Measurements from ENCODE around the gene ADAMTS2. TPM values are rescaled to one million over a fixed set of nuclear protein-coding genes. Genes with fewer than 3 reads are reported as not detected.

ADAMTS2 gene
- total and polyA plus RNA-seq, 5 donors from 2014 or later, result 0.03 TPM; not detected in 4

- Histone ChIP-seq H3K36me3 (ENCODE audit: control insufficient read depth, insufficient read depth, low read length) (no peaks in the 10 kb centered on the region), H3K4me1 (ENCODE audit: control insufficient read depth, insufficient read depth, low read length, poor library complexity, severe bottlenecking) (no peaks in the 10 kb centered on the region), H3K4me3 (ENCODE audit: low read depth, low read length) (no peak overlapping the region), H3K27me3 (ENCODE audit: control insufficient read depth, insufficient read depth, low read length) (no peaks in the 10 kb centered on the region), H3K27ac (ENCODE audit: insufficient read depth, low read length, poor library complexity, severe bottlenecking) (no peak overlapping the region), H3K9me3 (ENCODE audit: control insufficient read depth in 2 of 2, low read length in 2 of 2) (no peaks in the 10 kb centered on the region)
- ATAC-seq (ENCODE audit: low read depth in 2 of 2) (no peak), DNase-seq (no peak)
- H3K27ac Mint-ChIP-seq, result no peak overlapping the region
- H3K36me3 Mint-ChIP-seq, result no peaks in the 10 kb centered on the region
- no peaks in the 10 kb centered on the region for H3K27me3 Mint-ChIP-seq
- no peak overlapping the region for H3K4me3 Mint-ChIP-seq
- H3K9me3 Mint-ChIP-seq, result peaks cover 0 to 1% (median 0%) of the 10 kb centered on the region in 7 donors
- no peaks in the 10 kb centered on the region for H3K4me1 Mint-ChIP-seq
These were observed 140.0 kb downstream of the ADAMTS2 start for GRCh38 chr5:179205277-179205676.

DNA sequence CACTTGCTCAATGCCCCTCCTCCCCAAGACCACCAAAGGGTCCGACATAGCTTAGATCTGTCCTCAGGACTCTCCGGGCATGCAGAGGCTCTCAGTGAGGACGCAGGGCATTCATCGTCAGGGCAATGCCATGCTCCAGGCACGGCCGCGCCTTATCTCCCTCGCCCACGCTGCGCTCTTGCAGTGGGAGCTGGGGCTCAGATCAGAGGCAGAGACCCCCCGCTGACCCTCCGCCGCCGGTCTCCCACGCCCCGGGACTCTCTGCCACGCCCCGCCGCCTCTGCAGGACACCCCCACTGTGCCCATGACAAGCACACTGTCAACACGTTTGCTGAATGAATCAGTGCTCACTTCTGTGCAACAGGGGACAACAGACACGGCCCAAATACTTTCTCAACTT lies 140.7 kb downstream of the ADAMTS2 start:
- Histone ChIP-seq H3K27me3 (ENCODE audit: control insufficient read depth, insufficient read depth, low read length) (no peaks in the 10 kb centered on the region), H3K27ac (ENCODE audit: insufficient read depth, low read length, poor library complexity, severe bottlenecking) (no peak overlapping the region), H3K9me3 (ENCODE audit: control insufficient read depth in 2 of 2, low read length in 2 of 2) (no peaks in the 10 kb centered on the region), H3K36me3 (ENCODE audit: control insufficient read depth, insufficient read depth, low read length) (no peaks in the 10 kb centered on the region), H3K4me3 (ENCODE audit: low read depth, low read length) (no peak overlapping the region), H3K4me1 (ENCODE audit: control insufficient read depth, insufficient read depth, low read length, poor library complexity, severe bottlenecking) (no peaks in the 10 kb centered on the region)
- DNase-seq, result no peak
- Mint-ChIP-seq H3K4me3 (no peak overlapping the region), H3K27me3 (no peaks in the 10 kb centered on the region), H3K4me1 (no peaks in the 10 kb centered on the region), H3K27ac (no peak overlapping the region), H3K9me3 (peaks cover 0 to 1% (median 0%) of the 10 kb centered on the region in 7 donors), H3K36me3 (no peaks in the 10 kb centered on the region)
- ATAC-seq (ENCODE audit: low read depth in 2 of 2), result no peak

DNA sequence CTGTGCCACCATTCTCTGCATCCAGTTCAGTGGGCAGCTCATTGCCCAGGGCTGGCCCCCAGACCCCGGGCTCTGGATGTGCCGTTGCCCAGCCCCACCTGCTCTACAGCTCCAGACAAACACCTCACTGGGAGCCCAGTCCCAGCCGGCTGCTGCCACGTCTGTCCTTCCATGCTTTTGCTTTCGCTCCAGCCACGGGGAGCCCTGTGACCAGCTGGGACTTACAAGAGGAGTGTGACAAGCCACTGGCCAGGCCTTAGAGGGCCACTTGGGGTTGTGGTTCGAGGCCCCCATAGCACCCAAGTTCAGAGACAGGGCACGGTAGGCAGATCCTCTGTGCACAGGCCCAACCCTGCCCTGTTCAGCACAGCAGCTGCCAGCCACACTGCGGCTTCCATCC lies 142.0 kb downstream of the ADAMTS2 start:
- no peak for DNase-seq
- Histone ChIP-seq H3K4me3 (ENCODE audit: low read depth, low read length) (no peak overlapping the region), H3K9me3 (ENCODE audit: control insufficient read depth in 2 of 2, low read length in 2 of 2) (no peaks in the 10 kb centered on the region)

GRCh38 chr5:179201986-179202385 lies 143.3 kb downstream of the ADAMTS2 start:
- Mint-ChIP-seq H3K36me3 (no peaks in the 10 kb centered on the region), H3K9me3 (peaks cover 0 to 1% (median 0%) of the 10 kb centered on the region in 7 donors), H3K27ac (no peak overlapping the region), H3K4me1 (no peaks in the 10 kb centered on the region), H3K27me3 (no peaks in the 10 kb centered on the region), H3K4me3 (no peak overlapping the region)
- Histone ChIP-seq H3K36me3 (ENCODE audit: control insufficient read depth, insufficient read depth, low read length) (no peaks in the 10 kb centered on the region), H3K27ac (ENCODE audit: insufficient read depth, low read length, poor library complexity, severe bottlenecking) (no peak overlapping the region), H3K4me1 (ENCODE audit: control insufficient read depth, insufficient read depth, low read length, poor library complexity, severe bottlenecking) (no peaks in the 10 kb centered on the region), H3K4me3 (ENCODE audit: low read depth, low read length) (no peak overlapping the region), H3K9me3 (ENCODE audit: control insufficient read depth in 2 of 2, low read length in 2 of 2) (no peaks in the 10 kb centered on the region), H3K27me3 (ENCODE audit: control insufficient read depth, insufficient read depth, low read length) (no peaks in the 10 kb centered on the region)
- ATAC-seq (ENCODE audit: low read depth in 2 of 2) (no peak), DNase-seq (no peak)

More for the DNA sequence above, 142.0 kb downstream of the ADAMTS2 start:
- H3K4me1 ChIP-seq (ENCODE audit: control insufficient read depth, insufficient read depth, low read length, poor library complexity, severe bottlenecking), result no peaks in the 10 kb centered on the region
- Mint-ChIP-seq H3K9me3 (peaks cover 0 to 1% (median 0%) of the 10 kb centered on the region in 7 donors), H3K4me3 (no peak overlapping the region), H3K4me1 (no peaks in the 10 kb centered on the region), H3K36me3 (no peaks in the 10 kb centered on the region), H3K27me3 (no peaks in the 10 kb centered on the region), H3K27ac (no peak overlapping the region)
- ATAC-seq (ENCODE audit: low read depth in 2 of 2), result no peak
- no peaks in the 10 kb centered on the region for H3K27me3 ChIP-seq (ENCODE audit: control insufficient read depth, insufficient read depth, low read length)
- H3K27ac ChIP-seq (ENCODE audit: insufficient read depth, low read length, poor library complexity, severe bottlenecking), result no peak overlapping the region
- no peaks in the 10 kb centered on the region for H3K36me3 ChIP-seq (ENCODE audit: control insufficient read depth, insufficient read depth, low read length)

DNA sequence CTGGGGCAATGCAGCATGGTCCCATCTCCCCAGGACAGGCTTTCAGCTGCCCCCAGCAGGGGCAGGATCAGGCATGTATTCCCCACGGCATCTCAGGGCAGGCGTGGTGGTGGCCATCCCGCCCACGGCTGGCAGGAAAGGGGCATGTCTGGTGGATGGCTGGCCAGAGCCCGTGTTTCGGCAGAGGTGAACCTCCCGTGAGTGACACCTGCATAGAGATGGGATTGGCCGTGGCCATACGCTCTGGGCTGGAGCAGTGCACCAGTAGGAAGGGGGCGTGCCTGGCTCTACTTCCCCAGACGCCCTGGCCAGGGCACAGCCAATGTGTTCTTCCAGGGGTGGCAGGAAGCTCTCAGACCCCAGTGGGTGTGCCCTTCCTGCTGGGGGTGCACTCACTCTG lies 146.0 kb downstream of the ADAMTS2 start:
- DNase-seq, result no peak
- H3K27me3 ChIP-seq (ENCODE audit: control insufficient read depth, insufficient read depth, low read length), result no peaks in the 10 kb centered on the region
- no peak for ATAC-seq (ENCODE audit: low read depth in 2 of 2)
- no peaks in the 10 kb centered on the region for H3K4me1 ChIP-seq (ENCODE audit: control insufficient read depth, insufficient read depth, low read length, poor library complexity, severe bottlenecking)
- no peak overlapping the region for H3K4me3 ChIP-seq (ENCODE audit: low read depth, low read length)
- Mint-ChIP-seq H3K27me3 (no peaks in the 10 kb centered on the region), H3K4me1 (no peaks in the 10 kb centered on the region), H3K4me3 (no peak overlapping the region), H3K27ac (no peak overlapping the region), H3K36me3 (no peaks in the 10 kb centered on the region), H3K9me3 (peaks cover 0 to 1% (median 0%) of the 10 kb centered on the region in 7 donors)
- H3K36me3 ChIP-seq (ENCODE audit: control insufficient read depth, insufficient read depth, low read length), result no peaks in the 10 kb centered on the region
- no peak overlapping the region for H3K27ac ChIP-seq (ENCODE audit: insufficient read depth, low read length, poor library complexity, severe bottlenecking)
- H3K9me3 ChIP-seq (ENCODE audit: control insufficient read depth in 2 of 2, low read length in 2 of 2), result no peaks in the 10 kb centered on the region

DNA sequence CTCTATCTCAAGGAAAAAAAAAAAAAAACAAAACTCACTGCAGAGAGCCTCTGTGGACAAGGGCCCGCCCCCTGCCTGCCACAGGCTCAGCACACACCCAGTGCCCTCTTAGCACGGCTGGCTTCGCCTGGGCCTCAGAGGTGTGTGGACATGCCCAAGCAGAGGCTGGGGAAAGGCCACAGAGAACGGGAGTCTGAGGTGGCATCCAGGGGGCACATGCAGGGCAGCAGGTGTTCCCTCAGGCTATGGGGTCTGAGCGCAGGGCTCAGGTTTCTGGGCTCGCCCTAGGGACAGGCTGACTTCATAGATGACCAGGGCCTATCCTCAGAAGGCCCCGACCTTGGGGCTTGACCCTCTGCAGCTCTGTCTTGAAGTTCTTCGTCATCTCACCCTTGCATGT lies 146.4 kb downstream of the ADAMTS2 start:
- H3K27ac ChIP-seq (ENCODE audit: insufficient read depth, low read length, poor library complexity, severe bottlenecking), result no peak overlapping the region
- H3K4me3 ChIP-seq (ENCODE audit: low read depth, low read length), result no peak overlapping the region
- DNase-seq (no peak), ATAC-seq (ENCODE audit: low read depth in 2 of 2) (no peak)
- no peaks in the 10 kb centered on the region for H3K27me3 ChIP-seq (ENCODE audit: control insufficient read depth, insufficient read depth, low read length)
- no peaks in the 10 kb centered on the region for H3K36me3 ChIP-seq (ENCODE audit: control insufficient read depth, insufficient read depth, low read length)
- H3K9me3 ChIP-seq (ENCODE audit: control insufficient read depth in 2 of 2, low read length in 2 of 2), result no peaks in the 10 kb centered on the region
- no peak overlapping the region for H3K4me3 Mint-ChIP-seq
- H3K36me3 Mint-ChIP-seq, result no peaks in the 10 kb centered on the region
- no peaks in the 10 kb centered on the region for H3K4me1 Mint-ChIP-seq
- H3K27ac Mint-ChIP-seq, result no peak overlapping the region
- peaks cover 0 to 1% (median 0%) of the 10 kb centered on the region in 7 donors for H3K9me3 Mint-ChIP-seq
- no peaks in the 10 kb centered on the region for H3K27me3 Mint-ChIP-seq
- H3K4me1 ChIP-seq (ENCODE audit: control insufficient read depth, insufficient read depth, low read length, poor library complexity, severe bottlenecking), result no peaks in the 10 kb centered on the region

GRCh38 chr5:179196405-179197079 lies 148.7 kb downstream of the ADAMTS2 start:
- Histone ChIP-seq H3K27me3 (ENCODE audit: control insufficient read depth, insufficient read depth, low read length) (no peaks in the 10 kb centered on the region), H3K4me3 (ENCODE audit: low read depth, low read length) (no peak overlapping the region), H3K27ac (ENCODE audit: insufficient read depth, low read length, poor library complexity, severe bottlenecking) (no peak overlapping the region), H3K4me1 (ENCODE audit: control insufficient read depth, insufficient read depth, low read length, poor library complexity, severe bottlenecking) (no peaks in the 10 kb centered on the region), H3K36me3 (ENCODE audit: control insufficient read depth, insufficient read depth, low read length) (no peaks in the 10 kb centered on the region), H3K9me3 (ENCODE audit: control insufficient read depth in 2 of 2, low read length in 2 of 2) (no peaks in the 10 kb centered on the region)
- no peaks in the 10 kb centered on the region for H3K9me3 Mint-ChIP-seq
- ATAC-seq (ENCODE audit: low read depth in 2 of 2) (no peak), DNase-seq (no peak)
- H3K4me3 Mint-ChIP-seq, result no peak overlapping the region
- H3K36me3 Mint-ChIP-seq, result no peaks in the 10 kb centered on the region
- no peaks in the 10 kb centered on the region for H3K4me1 Mint-ChIP-seq
- H3K27me3 Mint-ChIP-seq, result no peaks in the 10 kb centered on the region
- H3K27ac Mint-ChIP-seq, result no peak overlapping the region

Measured in CD4-positive, CD25-positive, alpha-beta regulatory T cell (primary cell).